H9 (cell line): ENCODE data around the gene CCDC178. TPM values are rescaled to one million over a fixed set of nuclear protein-coding genes. Genes with fewer than 3 reads are reported as not detected.

Experiments
- DNase-seq: peaks from one replicate; pipeline ENCODE4 v3.0.0-alpha.2; 2017
- H2AFZ ChIP-seq: one replicate; pipeline ENCODE4 v1.6.1; 2013; ENCODE audit warnings: mild to moderate bottlenecking, low read length, control low read depth, moderate library complexity
- H2AK5ac ChIP-seq: 2 replicates; pipeline ENCODE4 v1.6.1; 2013; ENCODE audit warnings: low read length, control low read depth, mixed read lengths; ENCODE audit not compliant: insufficient read length
- H2BK120ac ChIP-seq: one replicate; pipeline ENCODE4 v1.6.1; 2013; ENCODE audit warnings: low read depth, mild to moderate bottlenecking, low read length, control low read depth, inconsistent platforms; ENCODE audit not compliant: poor library complexity, severe bottlenecking
- H2BK12ac ChIP-seq: 2 replicates; pipeline ENCODE4 v1.6.1; 2013; ENCODE audit warnings: low read length, control low read depth, mixed read lengths, low read depth; ENCODE audit not compliant: insufficient read length
- H2BK15ac ChIP-seq: 2 replicates; pipeline ENCODE4 v1.6.1; 2013; ENCODE audit warnings: low read depth, low read length, control low read depth
- H2BK20ac ChIP-seq: one replicate; pipeline ENCODE4 v1.6.1; 2013; ENCODE audit warnings: low read depth, mild to moderate bottlenecking, low read length, control low read depth, inconsistent platforms; ENCODE audit not compliant: poor library complexity, severe bottlenecking
- H2BK5ac ChIP-seq: 2 replicates; pipeline ENCODE4 v1.6.1; 2013; ENCODE audit warnings: low read length, control low read depth, mixed read lengths; ENCODE audit not compliant: insufficient read length
- H3K14ac ChIP-seq: 2 replicates; pipeline ENCODE4 v1.6.1; 2013; ENCODE audit warnings: low read length, control low read depth; ENCODE audit not compliant: insufficient read depth
- H3K18ac ChIP-seq: 2 replicates; pipeline ENCODE4 v1.6.1; 2013; ENCODE audit warnings: low read depth, mild to moderate bottlenecking, mixed read lengths, low read length, control low read depth; ENCODE audit not compliant: insufficient read length
- H3K23ac ChIP-seq: 2 replicates; pipeline ENCODE4 v1.6.1; 2013; ENCODE audit warnings: low read length, control low read depth, mixed read lengths, low read depth; ENCODE audit not compliant: insufficient read length
- H3K23me2 ChIP-seq: 2 replicates; pipeline ENCODE4 v1.6.1; 2013; ENCODE audit warnings: low read depth, mild to moderate bottlenecking, mixed read lengths, low read length, control low read depth; ENCODE audit not compliant: insufficient read length, poor library complexity, severe bottlenecking
- H3K27ac ChIP-seq: 2 replicates; pipeline ENCODE4 v1.5.1; 2013; ENCODE audit warnings: low read length, control low read depth, mixed read lengths, low read depth; ENCODE audit not compliant: insufficient read length
- H3K27me3 ChIP-seq: 2 replicates; pipeline ENCODE4 v1.6.1; 2013; ENCODE audit warnings: low read length, control low read depth, inconsistent platforms; ENCODE audit not compliant: insufficient read depth
- H3K4ac ChIP-seq: 2 replicates; pipeline ENCODE4 v1.6.1; 2013; ENCODE audit warnings: low read depth, mild to moderate bottlenecking, control low read depth, inconsistent platforms, low read length, moderate library complexity
- H3K4me1 ChIP-seq: 2 replicates; pipeline ENCODE4 v1.6.1; 2013; ENCODE audit warnings: low read length, control low read depth, inconsistent platforms; ENCODE audit not compliant: insufficient read depth
- H3K4me2 ChIP-seq: 2 replicates; pipeline ENCODE4 v1.6.1; 2013; ENCODE audit warnings: low read length, control low read depth, mixed read lengths; ENCODE audit not compliant: insufficient read length, insufficient read depth
- H3K56ac ChIP-seq: 2 replicates; pipeline ENCODE4 v1.6.1; 2013; ENCODE audit warnings: low read depth, mild to moderate bottlenecking, mixed read lengths, low read length, control low read depth; ENCODE audit not compliant: insufficient read length
- H3K79me1 ChIP-seq: 2 replicates; pipeline ENCODE4 v1.6.1; 2013; ENCODE audit warnings: low read depth, mild to moderate bottlenecking, moderate library complexity, low read length, control low read depth, inconsistent platforms; ENCODE audit not compliant: insufficient read depth, poor library complexity, severe bottlenecking
- H3K79me2 ChIP-seq: 2 replicates; pipeline ENCODE4 v1.6.1; 2013; ENCODE audit warnings: low read length, control low read depth, inconsistent platforms; ENCODE audit not compliant: insufficient read depth
- H3K9ac ChIP-seq: 2 replicates; pipeline ENCODE4 v1.6.1; 2013; ENCODE audit warnings: low read length, control low read depth, mixed read lengths; ENCODE audit not compliant: insufficient read length; ENCODE audit errors: extremely low read depth
- H3K9me3 ChIP-seq: one replicate; pipeline ENCODE4 v1.6.1; 2013; ENCODE audit warnings: low read depth, low read length, inconsistent platforms; ENCODE audit not compliant: control insufficient read depth
- H3T11ph ChIP-seq: one replicate; pipeline ENCODE4 v1.6.1; 2013; ENCODE audit warnings: mild to moderate bottlenecking, low read length, control low read depth, inconsistent platforms
- H4K20me1 ChIP-seq: one replicate; pipeline ENCODE4 v1.6.1; 2013; ENCODE audit not compliant: control insufficient read depth, insufficient read length, insufficient read depth
- H4K5ac ChIP-seq: 2 replicates; pipeline ENCODE4 v1.6.1; 2013; ENCODE audit warnings: low read depth, mild to moderate bottlenecking, mixed read lengths, low read length, control low read depth; ENCODE audit not compliant: insufficient read length
- H4K8ac ChIP-seq: replicated peaks from 2 replicates; pipeline ENCODE4 v1.6.1; 2013; ENCODE audit warnings: low read length, control low read depth, mixed read lengths, low read depth; ENCODE audit not compliant: insufficient read length
- H4K91ac ChIP-seq: 2 replicates; pipeline ENCODE4 v1.6.1; 2013; ENCODE audit warnings: low read depth, mild to moderate bottlenecking, moderate library complexity, mixed read lengths, low read length, control low read depth; ENCODE audit not compliant: insufficient read length
- H3K27ac Mint-ChIP-seq, 3 experiments: 2 replicates in 2 of 3; 3 replicates in 1 of 3; pipeline ENCODE4 v1.8.0; 2020 to 2021; ENCODE audit warnings: mixed read lengths in 3 of 3, mild to moderate bottlenecking in 1 of 3, moderate library complexity in 1 of 3
- H3K27me3 Mint-ChIP-seq: 2 replicates; pipeline ENCODE4 v1.8.0; 2021; ENCODE audit warnings: low read depth, mild to moderate bottlenecking, moderate library complexity, mixed read lengths
- H3K36me3 Mint-ChIP-seq, 3 experiments: 2 replicates in 2 of 3; 3 replicates in 1 of 3; pipeline ENCODE4 v1.8.0; 2020 to 2021; ENCODE audit warnings: low read depth in 3 of 3, mixed read lengths in 3 of 3; ENCODE audit not compliant: insufficient read depth in 1 of 3
- H3K4me1 Mint-ChIP-seq, 2 experiments: 2 replicates each; pipeline ENCODE4 v1.8.0; 2020; ENCODE audit warnings: mixed read lengths in 2 of 2
- H3K4me3 Mint-ChIP-seq, 2 experiments: 2 replicates in 1 of 2; 3 replicates in 1 of 2; pipeline ENCODE4 v1.8.0; 2020 to 2021; ENCODE audit warnings: mild to moderate bottlenecking in 2 of 2, mixed read lengths in 2 of 2, moderate library complexity in 1 of 2
- H3K9me3 Mint-ChIP-seq, 2 experiments: 2 replicates in 1 of 2; 3 replicates in 1 of 2; pipeline ENCODE4 v1.8.0; 2020; ENCODE audit warnings: mild to moderate bottlenecking in 2 of 2, mixed read lengths in 2 of 2, moderate library complexity in 1 of 2
- total RNA-seq: library from RNA; stranded (reverse); gene quantifications from 2 replicates; pipeline ENCODE4 v1.2.1, GENCODE V29; 2021
- TF ChIP-seq, protein P1 (sequence below): fragments of 200-600 bp; sonication (generic); conservative IDR thresholded peaks from 3 replicates; pipeline ENCODE4 v1.8.0; 2021; ENCODE audit warnings: antibody characterized with exemption, mild to moderate bottlenecking

The CCDC178 gene
- total RNA-seq, 1 experiment from 2014 or later, result not detected

DNA sequence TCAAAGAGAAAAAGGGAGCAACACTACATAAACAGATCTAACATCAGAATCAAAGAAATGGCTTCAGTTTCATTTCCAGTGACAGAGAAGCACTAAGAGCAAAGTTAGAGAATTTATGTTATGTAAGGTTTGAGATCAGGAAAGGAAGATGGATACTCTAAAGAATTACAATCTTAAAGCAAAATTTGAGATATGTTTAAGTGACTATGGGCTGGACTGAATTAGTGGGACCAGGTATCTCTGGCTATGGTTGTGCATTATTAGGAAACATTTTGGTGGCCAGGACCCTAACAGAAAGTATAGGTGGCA lies 208.2 kb downstream of the CCDC178 start:
- Histone ChIP-seq H4K5ac (no peak overlapping the region), H2AFZ (no peak overlapping the region), H4K8ac (no peak overlapping the region), H3K79me1 (no peaks in the 10 kb centered on the region), H4K91ac (no peak overlapping the region), H3T11ph (no peak overlapping the region), H3K27ac (no peak overlapping the region), H3K23ac (no peak overlapping the region), H3K23me2 (no peaks in the 10 kb centered on the region), H2BK15ac (no peak overlapping the region), H3K9ac (no peak overlapping the region), H3K56ac (no peak overlapping the region), H3K4ac (no peak overlapping the region), H3K14ac (no peak overlapping the region), H3K27me3 (no peaks in the 10 kb centered on the region), H2AK5ac (no peak overlapping the region), H2BK120ac (no peak overlapping the region), H2BK20ac (no peak overlapping the region), H3K9me3 (no peaks in the 10 kb centered on the region), H3K4me1 (no peaks in the 10 kb centered on the region), H3K18ac (no peak overlapping the region), H4K20me1 (no peaks in the 10 kb centered on the region), H2BK12ac (no peak overlapping the region), H2BK5ac (no peak overlapping the region), H3K79me2 (no peaks in the 10 kb centered on the region), H3K4me2 (no peak overlapping the region)
- Mint-ChIP-seq H3K27me3 (no peaks in the 10 kb centered on the region), H3K27ac (peak overlapping the region; percentile 7 to 41 (median 16); a peak in 2 of 7 replicates), H3K9me3 (no peaks in the 10 kb centered on the region), H3K36me3 (no peaks in the 10 kb centered on the region), H3K4me1 (peaks cover 7 to 8% of the 10 kb centered on the region in 2 experiments), H3K4me3 (no peak overlapping the region)
- no peak for DNase-seq
- TF ChIP-seq, protein P1, sequence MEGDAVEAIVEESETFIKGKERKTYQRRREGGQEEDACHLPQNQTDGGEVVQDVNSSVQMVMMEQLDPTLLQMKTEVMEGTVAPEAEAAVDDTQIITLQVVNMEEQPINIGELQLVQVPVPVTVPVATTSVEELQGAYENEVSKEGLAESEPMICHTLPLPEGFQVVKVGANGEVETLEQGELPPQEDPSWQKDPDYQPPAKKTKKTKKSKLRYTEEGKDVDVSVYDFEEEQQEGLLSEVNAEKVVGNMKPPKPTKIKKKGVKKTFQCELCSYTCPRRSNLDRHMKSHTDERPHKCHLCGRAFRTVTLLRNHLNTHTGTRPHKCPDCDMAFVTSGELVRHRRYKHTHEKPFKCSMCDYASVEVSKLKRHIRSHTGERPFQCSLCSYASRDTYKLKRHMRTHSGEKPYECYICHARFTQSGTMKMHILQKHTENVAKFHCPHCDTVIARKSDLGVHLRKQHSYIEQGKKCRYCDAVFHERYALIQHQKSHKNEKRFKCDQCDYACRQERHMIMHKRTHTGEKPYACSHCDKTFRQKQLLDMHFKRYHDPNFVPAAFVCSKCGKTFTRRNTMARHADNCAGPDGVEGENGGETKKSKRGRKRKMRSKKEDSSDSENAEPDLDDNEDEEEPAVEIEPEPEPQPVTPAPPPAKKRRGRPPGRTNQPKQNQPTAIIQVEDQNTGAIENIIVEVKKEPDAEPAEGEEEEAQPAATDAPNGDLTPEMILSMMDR, result no peak
